Tibial artery (tissue), 4 donors: ENCODE data around the gene SLC12A9.
"Not testable (repeated sequence)": the region's sequence is repeated elsewhere in the genome, so short reads cannot be mapped to it uniquely, and the experiment has no call there.

Experiments used
- DNase-seq, 2 donors: peaks; one replicate each; pipeline ENCODE4 v3.0.0-alpha.2; 2019
- H3K27ac ChIP-seq, 2 donors: fragments of 200-600 bp; sonication (generic) in 1 of 2; 1 replicate in 1 of 2; 2 replicates in 1 of 2; pipeline ENCODE4 v1.5.1; 2018 to 2019; ENCODE audit warnings: mild to moderate bottlenecking in 1 of 2
- H3K27me3 ChIP-seq, 2 donors: fragments of 200-600 bp; sonication (generic) in 1 of 2; one replicate each; pipeline versions ENCODE4 v1.5.1 to v1.6.0; 2016 to 2019
- H3K36me3 ChIP-seq, 3 donors: fragments of 200-600 bp; sonication (generic) in 2 of 3; one replicate each; pipeline ENCODE4 v1.5.1; 2016 to 2019; ENCODE audit warnings: mild to moderate bottlenecking in 2 of 3
- H3K4me1 ChIP-seq, 4 donors: fragments of 200-600 bp; sonication (generic) in 2 of 4; 1 replicate in 3 of 4; 2 replicates in 1 of 4; pipeline ENCODE4 v1.5.1; 2016 to 2019
- H3K4me3 ChIP-seq, 2 donors: fragments of 200-600 bp; sonication (generic) in 1 of 2; 1 replicate in 1 of 2; 2 replicates in 1 of 2; pipeline ENCODE4 v1.5.1; 2018 to 2019; ENCODE audit warnings: mild to moderate bottlenecking in 2 of 2
- H3K9me3 ChIP-seq, 3 donors: fragments of 200-600 bp; sonication (generic) in 1 of 3; one replicate each; pipeline ENCODE4 v1.5.1; 2016 to 2019
- CTCF ChIP-seq, 2 experiments: fragments of 200-600 bp in 1 of 2; fragments of 450-650 bp in 1 of 2; IDR thresholded peaks; one replicate each; pipeline ENCODE4 v1.5.1; 2017 to 2019; ENCODE audit warnings: antibody characterized with exemption in 2 of 2, mild to moderate bottlenecking in 1 of 2, moderate library complexity in 1 of 2
- intact Hi-C: fragments of 100-400 bp; cut with DNase I; formaldehyde crosslinking; loops from one replicate; pipeline ENCODE4 v1.15.0; 2023; ENCODE audit warnings: low total_unique reads

Gene SLC12A9

DNA sequence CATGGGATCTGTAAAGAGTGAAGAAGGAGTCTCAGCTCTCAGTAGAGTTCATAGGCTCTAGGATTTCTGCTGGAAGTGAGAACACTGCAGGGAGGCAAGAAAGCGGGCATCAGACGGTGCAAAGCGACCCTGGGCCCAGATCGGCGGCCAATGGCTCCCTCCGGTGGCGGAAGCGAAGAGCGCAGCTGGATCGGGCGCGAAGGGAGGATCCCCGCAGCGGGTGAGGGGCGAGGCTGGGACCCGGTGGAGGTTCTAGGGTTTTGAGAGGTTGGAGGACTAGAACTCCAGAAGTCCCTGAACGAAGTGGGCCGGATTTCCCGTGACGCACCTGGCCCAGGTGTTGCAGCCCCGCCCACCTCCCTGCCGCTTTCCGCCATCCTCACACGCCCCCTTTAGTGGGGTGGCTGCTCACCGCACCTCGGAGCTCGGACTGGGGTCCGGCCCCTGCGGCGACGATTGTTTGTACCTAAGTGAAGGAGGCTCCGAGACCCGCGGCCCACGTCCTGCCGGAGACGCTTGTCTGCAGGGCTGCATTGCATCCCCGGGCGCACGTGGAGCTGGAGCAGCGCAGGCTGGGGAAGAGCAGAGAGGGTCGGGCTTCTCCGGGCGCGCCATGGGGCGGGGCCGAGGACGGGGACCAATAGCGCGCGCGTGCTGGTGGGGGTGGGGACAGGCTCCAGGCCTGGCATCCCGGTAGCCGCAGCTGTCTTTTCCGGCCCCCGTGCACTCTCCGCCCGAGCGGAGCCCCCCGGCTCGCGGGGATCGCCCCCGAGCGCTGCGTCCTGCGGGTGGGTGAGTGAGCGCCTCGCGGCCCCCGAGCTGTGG, at the start of gene SLC12A9:
SLC12A9 (plus strand) TSS at position 666 of the 825 bp plus-strand sequence. CDS start 1,485 bp downstream, outside the sequence.
- Histone ChIP-seq H3K27ac (peak within 1 kb of the TSS; percentile 76 to 81), H3K27me3 (no peaks in the 10 kb centered on the region), H3K9me3 (no peaks in the 10 kb centered on the region), H3K4me1 (peaks cover 0 to 16% (median 11%) of the 10 kb centered on the region in 4 donors), H3K4me3 (peak within 1 kb of the TSS; percentile 65 to 96), H3K36me3 (peaks cover 0 to 14% (median 0%) of the 10 kb centered on the region in 3 donors)
- DNase-seq = peak; percentile 92 to 95
- intact Hi-C loops = loop anchor here (5.0 kb wide), 1 partner anchor 145 kb away; the partner anchor contains the start of gene POP7
- peak; percentile 88 to 92 for TF ChIP-seq CTCF (IDR thresholded peaks at IDR 0.05)

- TF ChIP-seq CTCF (IDR thresholded peaks at IDR 0.05) = no peak
- no peaks in the 10 kb centered on the region for H3K9me3 ChIP-seq
- H3K4me1 ChIP-seq = peaks cover 0 to 27% (median 7%) of the 10 kb centered on the region in 4 donors
- H3K27ac ChIP-seq = no peak overlapping the region
- intact Hi-C loops = loop anchor here (1.0 kb wide), 1 partner anchor 48 kb away; no protein-coding TSS in a partner anchor
- peaks cover 0 to 31% of the 10 kb centered on the region in 2 donors for H3K27me3 ChIP-seq
- DNase-seq = no peak
- H3K4me3 ChIP-seq = no peak overlapping the region
- peaks cover 0 to 34% (median 9%) of the 10 kb centered on the region in 3 donors for H3K36me3 ChIP-seq
Measured at GRCh38 chr7:100802951-100803350, 49.6 kb upstream of the SLC12A9 start.

- peak; percentile 81 to 83 for DNase-seq
- no peak overlapping the region for H3K27ac ChIP-seq
- peaks cover 0 to 40% (median 9%) of the 10 kb centered on the region in 3 donors for H3K36me3 ChIP-seq
- no peak for TF ChIP-seq CTCF (IDR thresholded peaks at IDR 0.05)
- intact Hi-C loops = loop anchor here (1.0 kb wide), 1 partner anchor 48 kb away; no protein-coding TSS in a partner anchor
- no peaks in the 10 kb centered on the region for H3K9me3 ChIP-seq
- peaks cover 0 to 31% of the 10 kb centered on the region in 2 donors for H3K27me3 ChIP-seq
- H3K4me3 ChIP-seq = no peak overlapping the region
- peaks cover 0 to 27% (median 7%) of the 10 kb centered on the region in 4 donors for H3K4me1 ChIP-seq
Measured at GRCh38 chr7:100803398-100804161, 48.9 kb upstream of the SLC12A9 start.

DNA sequence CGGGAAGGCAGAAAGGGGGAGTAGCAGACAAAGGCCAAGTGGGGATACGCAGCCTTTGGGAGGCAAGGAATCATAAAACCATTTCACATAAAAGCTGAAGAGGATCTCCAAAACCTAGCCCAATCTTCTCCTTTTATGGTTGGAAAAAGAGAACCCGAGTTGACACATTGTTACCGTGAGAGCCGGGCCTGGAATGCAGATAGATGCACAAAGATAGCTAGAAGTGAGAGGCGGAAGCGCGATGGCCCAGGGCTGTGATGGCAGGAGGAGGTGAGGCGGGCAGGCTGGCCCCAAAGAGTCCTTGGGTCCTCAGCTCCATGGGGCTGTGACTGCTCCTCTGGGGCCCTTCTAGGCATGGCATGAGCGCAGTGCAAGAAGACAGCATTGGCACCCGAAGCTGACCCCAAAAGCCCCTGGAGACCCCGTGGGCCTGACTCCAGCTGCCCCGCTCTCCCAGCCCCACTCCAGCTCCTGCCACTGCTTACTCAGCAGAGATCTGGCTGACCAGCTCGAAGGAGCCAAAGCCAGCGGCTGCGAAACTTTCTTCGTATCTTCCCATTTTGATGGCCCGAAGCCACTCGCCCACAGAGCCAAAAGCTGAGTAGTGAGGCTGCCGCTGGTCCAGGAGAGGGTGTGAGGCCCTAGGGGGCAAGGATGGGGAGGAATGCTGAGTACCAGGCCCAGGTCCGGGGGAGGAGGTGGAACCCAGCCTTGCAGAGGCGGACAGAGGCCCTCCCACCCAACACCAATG, 47.7 kb upstream of the SLC12A9 start:
- no peak for DNase-seq
- Histone ChIP-seq H3K36me3 (peaks cover 0 to 52% (median 9%) of the 10 kb centered on the region in 3 donors), H3K4me3 (no peak overlapping the region), H3K27me3 (peaks cover 0 to 28% of the 10 kb centered on the region in 2 donors), H3K27ac (no peak overlapping the region), H3K9me3 (no peaks in the 10 kb centered on the region), H3K4me1 (peaks cover 0 to 22% (median 7%) of the 10 kb centered on the region in 4 donors)
- intact Hi-C loops = no loop called here
- no peak for TF ChIP-seq CTCF (IDR thresholded peaks at IDR 0.05)

- DNase-seq = no peak
- H3K9me3 ChIP-seq = no peaks in the 10 kb centered on the region
- TF ChIP-seq CTCF (IDR thresholded peaks at IDR 0.05) = no peak
- peaks cover 0 to 64% (median 9%) of the 10 kb centered on the region in 3 donors for H3K36me3 ChIP-seq
- no peak overlapping the region for H3K4me3 ChIP-seq
- no peak overlapping the region for H3K27ac ChIP-seq
- H3K4me1 ChIP-seq = peaks cover 0 to 22% (median 7%) of the 10 kb centered on the region in 4 donors
- H3K27me3 ChIP-seq = peaks cover 0 to 15% of the 10 kb centered on the region in 2 donors
- intact Hi-C loops = no loop called here
Measured at GRCh38 chr7:100806276-100806675, 46.2 kb upstream of the SLC12A9 start.

DNA sequence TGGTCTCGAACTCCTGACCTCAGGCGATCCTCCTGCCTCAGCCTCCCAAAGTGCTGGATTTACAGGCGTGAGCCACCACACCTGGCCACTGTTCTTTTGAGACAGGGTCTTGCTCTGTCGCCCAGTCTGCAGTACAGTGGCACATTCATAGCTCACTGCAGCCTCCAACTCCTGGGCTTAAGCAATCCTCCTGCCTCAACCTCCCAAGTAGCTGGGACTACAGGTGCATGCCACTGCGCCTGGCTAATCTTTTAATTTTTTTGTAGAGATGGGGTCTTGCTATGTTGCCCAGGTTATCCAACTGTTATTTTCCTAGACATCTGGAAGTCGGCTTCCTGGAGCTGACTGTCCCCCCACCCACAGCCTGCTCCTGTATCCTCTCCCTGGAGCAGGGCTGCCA, 45.6 kb upstream of the SLC12A9 start:
- H3K36me3 ChIP-seq = peaks cover 0 to 70% (median 9%) of the 10 kb centered on the region in 3 donors
- peaks cover 0 to 21% (median 7%) of the 10 kb centered on the region in 4 donors for H3K4me1 ChIP-seq
- H3K4me3 ChIP-seq, H3K9me3 ChIP-seq, DNase-seq, intact Hi-C loops, H3K27ac ChIP-seq: not testable (repeated sequence)
- peaks cover 0 to 11% of the 10 kb centered on the region in 2 donors for H3K27me3 ChIP-seq
